ENCODE results near the gene ZNF41.
"Not testable (repeated sequence)": the region's sequence is repeated elsewhere in the genome, so short reads cannot be mapped to it uniquely, and the experiment has no call there.

The ZNF41 gene

GRCh38 chrX:47497271-47497888, 14.4 kb upstream of the ZNF41 start:
- no peak for DNase-seq (ENCODE audit: low read depth, low spot score)
- Histone ChIP-seq H3K27ac (peak overlapping the region; percentile 34), H3K4me3 (no peak overlapping the region), H3K9ac (ENCODE audit: insufficient read length) (peak overlapping the region; percentile 39), H3K36me3 (ENCODE audit: insufficient read depth, low read length) (no peaks in the 10 kb centered on the region), H3K9me3 (ENCODE audit: low read depth, low read length) (no peaks in the 10 kb centered on the region)
- TF ChIP-seq POLR2AphosphoS5 (IDR thresholded peaks at IDR 0.05; ENCODE audit: borderline replicate concordance, low read depth, low read length) (no peak), EZH2 (IDR thresholded peaks at IDR 0.05) (no peak), FOXP2 (optimal IDR thresholded peaks at IDR 0.05; ENCODE audit: control extremely low read depth, extremely low read length, insufficient read depth) (no peak)

- H3K9me3 ChIP-seq (ENCODE audit: low read depth, low read length); H3K4me3 ChIP-seq; H3K27ac ChIP-seq; DNase-seq (ENCODE audit: low read depth, low spot score); H3K36me3 ChIP-seq (ENCODE audit: insufficient read depth, low read length); H3K9ac ChIP-seq (ENCODE audit: insufficient read length): not testable (repeated sequence)
Measured at GRCh38 chrX:47492133-47492532, 9.1 kb upstream of the ZNF41 start.

GRCh38 chrX:47489507-47490275, 6.7 kb upstream of the ZNF41 start:
- no peak for DNase-seq (ENCODE audit: low read depth, low spot score)
- Histone ChIP-seq H3K9ac (ENCODE audit: insufficient read length) (no peak overlapping the region), H3K9me3 (ENCODE audit: low read depth, low read length) (no peaks in the 10 kb centered on the region), H3K4me3 (no peak overlapping the region), H3K36me3 (ENCODE audit: insufficient read depth, low read length) (no peaks in the 10 kb centered on the region), H3K27ac (no peak overlapping the region)
- no peak for TF ChIP-seq FOXP2 (optimal IDR thresholded peaks at IDR 0.05; ENCODE audit: control extremely low read depth, extremely low read length, insufficient read depth)

- H3K36me3 ChIP-seq (ENCODE audit: insufficient read depth, low read length) = no peaks in the 10 kb centered on the region
- peak overlapping the region; percentile 76 for H3K4me3 ChIP-seq
- no peak for DNase-seq (ENCODE audit: low read depth, low spot score)
- no peaks in the 10 kb centered on the region for H3K9me3 ChIP-seq (ENCODE audit: low read depth, low read length)
- H3K27ac ChIP-seq = peak overlapping the region; percentile 7; the same call in 1 of the 2 replicates
- H3K9ac ChIP-seq (ENCODE audit: insufficient read length) = peak overlapping the region; percentile 86
- TF ChIP-seq EZH2 (IDR thresholded peaks at IDR 0.05) (no peak), POLR2AphosphoS5 (IDR thresholded peaks at IDR 0.05; ENCODE audit: borderline replicate concordance, low read depth, low read length) (no peak), FOXP2 (optimal IDR thresholded peaks at IDR 0.05; ENCODE audit: control extremely low read depth, extremely low read length, insufficient read depth) (no peak)
Measured at GRCh38 chrX:47484885-47485284, 1.9 kb upstream of the ZNF41 start.

GRCh38 chrX:47483306-47484268, 565 bp upstream of the ZNF41 start:
- peak overlapping the region; percentile 83 for H3K27ac ChIP-seq
- no peaks in the 10 kb centered on the region for H3K9me3 ChIP-seq (ENCODE audit: low read depth, low read length)
- DNase-seq (ENCODE audit: low read depth, low spot score) = no peak
- no peak for TF ChIP-seq POLR2AphosphoS5 (IDR thresholded peaks at IDR 0.05; ENCODE audit: borderline replicate concordance, low read depth, low read length)
- TF ChIP-seq EZH2 (IDR thresholded peaks at IDR 0.05) = no peak
- TF ChIP-seq FOXP2 (optimal IDR thresholded peaks at IDR 0.05; ENCODE audit: control extremely low read depth, extremely low read length, insufficient read depth) = no peak
- H3K9ac ChIP-seq (ENCODE audit: insufficient read length) = peak overlapping the region; percentile 86
- peak overlapping the region; percentile 76 for H3K4me3 ChIP-seq
- no peaks in the 10 kb centered on the region for H3K36me3 ChIP-seq (ENCODE audit: insufficient read depth, low read length)

GRCh38 chrX:47482065-47482511, 934 bp downstream of the ZNF41 start:
- Histone ChIP-seq H3K9ac (ENCODE audit: insufficient read length) (peak overlapping the region; percentile 86), H3K9me3 (ENCODE audit: low read depth, low read length) (no peaks in the 10 kb centered on the region), H3K36me3 (ENCODE audit: insufficient read depth, low read length) (no peaks in the 10 kb centered on the region), H3K27ac (no peak overlapping the region), H3K4me3 (peak overlapping the region; percentile 76)
- TF ChIP-seq EZH2 (IDR thresholded peaks at IDR 0.05) = no peak
- TF ChIP-seq POLR2AphosphoS5 (IDR thresholded peaks at IDR 0.05; ENCODE audit: borderline replicate concordance, low read depth, low read length) = no peak
- TF ChIP-seq FOXP2 (optimal IDR thresholded peaks at IDR 0.05; ENCODE audit: control extremely low read depth, extremely low read length, insufficient read depth) = no peak
- no peak for DNase-seq (ENCODE audit: low read depth, low spot score)

- no peak for DNase-seq (ENCODE audit: low read depth, low spot score)
- TF ChIP-seq POLR2AphosphoS5 (IDR thresholded peaks at IDR 0.05; ENCODE audit: borderline replicate concordance, low read depth, low read length) (no peak), EZH2 (IDR thresholded peaks at IDR 0.05) (no peak), FOXP2 (optimal IDR thresholded peaks at IDR 0.05; ENCODE audit: control extremely low read depth, extremely low read length, insufficient read depth) (no peak)
- Histone ChIP-seq H3K27ac (no peak overlapping the region), H3K4me3 (peak overlapping the region; percentile 9; the same call in 1 of the 2 replicates), H3K9me3 (ENCODE audit: low read depth, low read length) (no peaks in the 10 kb centered on the region), H3K9ac (ENCODE audit: insufficient read length) (no peak overlapping the region), H3K36me3 (ENCODE audit: insufficient read depth, low read length) (no peaks in the 10 kb centered on the region)
Measured at GRCh38 chrX:47481160-47481559, 1.9 kb downstream of the ZNF41 start.

GRCh38 chrX:47480576-47480975, 2.4 kb downstream of the ZNF41 start:
- H3K27ac ChIP-seq = no peak overlapping the region
- 0 out of 2 replicates have a peak overlapping the region, but pooled peaks have one; percentile 9 for H3K4me3 ChIP-seq
- DNase-seq (ENCODE audit: low read depth, low spot score) = no peak
- H3K9ac ChIP-seq (ENCODE audit: insufficient read length) = no peak overlapping the region
- no peaks in the 10 kb centered on the region for H3K9me3 ChIP-seq (ENCODE audit: low read depth, low read length)
- TF ChIP-seq FOXP2 (optimal IDR thresholded peaks at IDR 0.05; ENCODE audit: control extremely low read depth, extremely low read length, insufficient read depth) = no peak
- TF ChIP-seq POLR2AphosphoS5 (IDR thresholded peaks at IDR 0.05; ENCODE audit: borderline replicate concordance, low read depth, low read length) = no peak
- TF ChIP-seq EZH2 (IDR thresholded peaks at IDR 0.05) = no peak
- no peaks in the 10 kb centered on the region for H3K36me3 ChIP-seq (ENCODE audit: insufficient read depth, low read length)
